Stimulated activated CD8-positive, alpha-beta memory T cell treated with anti-CD3 and anti-CD28 coated beads, Interleukin-4, amount 100 ng/mL, for 24 hours (primary cell): Measurements from ENCODE around the gene MDGA2.

Source experiments
- DNase-seq: peaks from one replicate; pipeline ENCODE4 v3.0.0-alpha.2; 2020; ENCODE audit warnings: low read depth

The MDGA2 gene

DNA sequence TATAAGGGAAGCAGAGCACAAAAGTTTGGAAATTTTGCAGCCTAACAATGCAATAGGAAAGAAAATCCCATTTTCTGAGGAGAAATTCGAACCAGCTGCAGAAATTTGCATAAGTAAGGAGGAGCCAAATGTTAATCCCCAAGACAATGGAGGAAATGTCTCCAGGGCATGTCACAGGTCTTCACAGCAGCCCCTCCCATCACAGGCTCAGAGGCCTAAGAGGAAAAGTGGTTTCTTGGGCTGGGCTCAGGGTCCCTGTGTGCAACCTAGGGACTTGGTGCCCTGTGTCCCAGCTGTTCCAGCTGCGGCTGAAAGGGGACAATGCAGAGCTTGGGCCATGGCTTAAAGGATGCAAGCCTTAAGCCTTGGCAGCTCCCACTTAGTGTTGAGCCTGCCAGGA lies 190.0 kb downstream of the MDGA2 start:
- no peak for DNase-seq

DNA sequence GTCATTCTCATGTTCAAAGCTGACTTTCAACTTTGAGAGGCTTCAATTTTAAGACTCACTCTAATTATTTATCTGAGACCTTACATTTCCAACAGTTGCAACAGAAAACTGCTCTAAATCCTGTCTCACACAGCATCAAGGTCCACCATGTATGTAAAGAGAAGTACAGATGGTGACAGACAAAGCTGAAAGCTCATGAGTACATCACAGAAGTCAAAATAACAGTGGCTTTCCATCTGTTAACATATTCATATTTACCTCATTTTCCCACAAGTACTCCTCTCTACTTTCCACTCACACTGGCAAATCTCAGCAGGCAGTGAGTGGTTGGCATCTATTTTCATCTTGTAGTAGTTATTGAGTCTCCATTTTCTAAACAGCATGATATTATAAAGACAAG lies 192.0 kb downstream of the MDGA2 start:
- no peak for DNase-seq

DNA sequence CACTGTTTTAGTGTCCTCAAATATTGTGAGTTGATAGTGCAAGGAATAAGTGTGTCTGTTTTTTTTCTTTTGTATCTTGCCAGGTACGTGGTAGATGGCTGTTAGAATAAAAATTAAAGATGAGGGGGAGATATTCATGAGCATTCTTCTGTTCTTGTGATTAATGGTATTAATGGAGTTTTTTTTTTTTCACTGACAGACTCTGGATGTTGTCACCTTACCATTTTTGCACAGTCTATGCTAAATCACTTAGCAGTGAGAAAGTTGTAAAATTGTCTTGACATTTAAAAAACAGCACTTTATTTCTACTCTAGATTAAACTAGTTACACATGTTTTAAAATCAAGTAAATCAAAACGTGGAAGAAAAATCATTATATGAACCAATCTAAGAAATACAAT lies 204.3 kb downstream of the MDGA2 start:
- no peak for DNase-seq

DNA sequence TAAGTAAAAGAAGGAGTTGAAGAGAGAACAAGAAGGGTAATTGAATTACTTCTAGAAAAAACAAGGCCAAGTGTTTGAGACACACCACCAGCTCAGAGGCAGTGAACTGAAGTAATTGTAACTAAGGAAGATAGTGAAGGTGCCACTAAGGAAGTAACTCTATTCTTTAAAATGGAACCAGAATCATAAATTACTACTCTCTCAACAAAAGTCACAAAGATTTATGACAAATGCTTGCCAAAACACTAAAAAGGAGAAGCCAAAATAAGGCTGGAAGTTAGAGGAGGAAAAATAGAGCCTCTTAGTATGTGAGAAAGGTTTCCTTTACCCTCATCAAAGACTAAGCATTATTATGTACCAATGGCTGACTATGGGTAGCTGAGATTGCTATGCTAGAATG lies 208.5 kb downstream of the MDGA2 start:
- no peak for DNase-seq

DNA sequence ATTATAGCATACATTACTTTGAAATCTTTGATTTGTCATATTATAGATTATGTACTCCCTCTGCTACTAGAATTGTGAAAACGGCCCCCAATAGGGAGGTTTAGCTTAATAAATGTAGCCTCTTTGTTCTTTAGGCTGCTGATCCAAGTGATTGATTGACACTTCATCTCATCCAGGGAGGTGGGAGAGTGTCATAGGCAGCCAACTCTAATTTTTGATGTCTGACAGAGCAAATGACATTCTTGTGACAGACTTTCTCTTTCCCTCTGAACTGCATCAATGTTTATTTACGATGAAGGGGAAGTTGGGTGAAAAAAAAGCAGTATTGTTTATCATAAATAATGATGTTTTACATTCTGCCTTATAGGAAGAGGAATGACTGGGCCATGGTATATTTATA lies 221.4 kb downstream of the MDGA2 start:
- DNase-seq: no peak

DNA sequence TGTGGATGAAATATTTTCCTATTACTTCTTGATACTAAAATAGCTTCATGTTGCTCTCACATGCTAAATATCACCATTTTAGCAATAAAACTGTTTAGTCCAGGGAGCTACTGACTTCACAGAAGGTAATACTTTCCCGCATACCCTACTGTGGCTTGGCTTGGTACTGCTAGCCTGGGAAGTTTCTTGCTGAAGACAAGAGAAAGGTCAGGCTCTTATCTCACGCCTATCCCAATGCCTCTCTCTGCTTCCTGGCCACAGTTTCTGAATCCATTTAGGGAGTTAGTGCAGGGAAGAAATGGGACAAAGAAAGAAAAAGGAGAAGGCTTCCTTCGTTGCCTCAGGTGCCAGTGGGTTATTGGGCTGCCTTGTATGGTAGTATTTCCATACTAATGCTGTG lies 228.3 kb downstream of the MDGA2 start:
- DNase-seq: no peak

DNA sequence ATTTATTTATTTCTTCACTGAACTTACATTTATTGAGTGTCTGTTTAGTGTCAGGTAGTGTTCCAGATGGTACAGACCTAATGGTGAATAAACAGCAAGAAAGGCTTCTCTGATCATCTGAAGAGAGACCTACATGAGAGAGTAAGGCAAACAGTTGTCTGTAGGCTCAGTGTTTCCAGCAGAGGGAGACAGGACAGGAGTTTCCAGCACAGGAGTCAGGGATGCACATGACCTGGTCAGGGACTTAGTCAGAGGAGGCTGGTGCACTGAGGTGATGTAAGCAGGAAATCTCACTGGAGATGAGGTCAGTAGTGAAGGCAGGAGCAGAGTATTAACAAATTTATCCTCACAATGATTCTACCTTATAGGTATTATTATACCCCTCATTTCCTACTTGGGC lies 233.2 kb downstream of the MDGA2 start:
- DNase-seq: no peak

DNA sequence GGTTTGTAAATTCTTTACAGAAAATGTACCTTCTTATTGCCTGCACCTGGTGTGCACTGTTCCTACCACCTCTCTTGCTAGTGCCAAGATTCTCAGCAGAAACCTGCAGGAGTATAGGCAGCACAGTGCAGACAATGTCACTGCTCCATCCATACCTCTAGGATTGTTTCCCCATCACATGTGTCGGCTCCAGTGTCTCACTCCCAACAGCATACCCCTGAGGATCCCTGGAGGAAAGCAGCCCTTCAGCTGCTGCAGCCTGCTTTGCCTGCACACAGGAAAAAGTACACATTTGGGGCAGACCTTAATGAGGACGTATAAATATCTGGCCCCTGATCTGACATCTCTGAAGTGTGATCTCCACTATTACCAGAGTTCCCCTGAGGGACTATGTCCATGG lies 235.5 kb downstream of the MDGA2 start:
- no peak for DNase-seq

DNA sequence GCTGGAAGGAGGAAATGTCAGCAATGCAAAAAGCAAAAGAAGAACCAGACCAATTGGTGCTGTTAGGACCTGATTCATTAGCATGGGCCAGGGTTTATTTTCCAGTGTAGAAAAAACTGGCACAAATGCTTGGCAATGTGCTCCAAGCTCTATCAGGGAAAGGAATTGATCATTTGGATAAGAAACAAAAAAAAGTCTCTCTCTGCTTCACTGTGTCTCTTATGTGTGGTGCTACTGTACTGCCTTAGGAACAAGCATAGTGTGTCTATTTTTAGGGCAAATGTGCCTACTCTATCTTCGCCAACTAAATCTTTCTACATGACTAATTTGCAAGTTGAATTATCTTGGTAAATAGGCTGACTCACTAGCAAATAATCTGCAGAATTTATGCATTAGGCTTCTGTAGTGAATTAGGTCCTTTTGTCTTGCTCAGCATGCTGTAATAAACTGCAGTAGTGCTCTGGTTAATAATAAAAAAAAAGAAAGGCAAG lies 236.7 kb downstream of the MDGA2 start:
- no peak for DNase-seq

DNA sequence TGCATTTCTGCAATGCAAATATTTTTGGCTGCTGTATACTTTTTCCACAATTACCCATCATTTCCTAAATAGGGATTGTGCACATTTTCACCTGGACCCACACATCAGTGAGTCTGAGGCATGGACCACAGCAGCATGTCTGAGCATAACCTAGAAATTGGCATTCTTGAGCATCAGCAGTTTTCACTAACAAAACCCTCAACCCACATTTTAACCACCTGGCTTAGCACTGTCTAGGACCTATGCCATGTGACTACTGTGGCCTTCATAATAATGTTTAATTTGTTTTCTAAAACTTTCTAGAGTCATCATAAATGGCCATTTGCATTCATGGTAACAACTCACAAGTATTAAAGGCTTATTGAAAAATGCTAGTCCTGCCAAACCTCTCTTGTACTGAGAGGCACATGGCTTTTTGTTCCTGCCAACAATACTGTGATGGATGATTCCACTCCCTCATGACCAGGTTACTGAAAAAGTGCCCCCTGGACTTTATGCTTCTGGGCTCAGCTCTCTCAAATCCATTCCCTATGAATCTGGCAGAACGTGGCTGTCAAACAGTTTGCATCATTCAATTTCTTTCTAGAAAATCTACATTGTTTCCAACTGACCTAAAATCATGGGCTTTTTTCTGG lies 240.0 kb downstream of the MDGA2 start:
- no peak for DNase-seq

DNA sequence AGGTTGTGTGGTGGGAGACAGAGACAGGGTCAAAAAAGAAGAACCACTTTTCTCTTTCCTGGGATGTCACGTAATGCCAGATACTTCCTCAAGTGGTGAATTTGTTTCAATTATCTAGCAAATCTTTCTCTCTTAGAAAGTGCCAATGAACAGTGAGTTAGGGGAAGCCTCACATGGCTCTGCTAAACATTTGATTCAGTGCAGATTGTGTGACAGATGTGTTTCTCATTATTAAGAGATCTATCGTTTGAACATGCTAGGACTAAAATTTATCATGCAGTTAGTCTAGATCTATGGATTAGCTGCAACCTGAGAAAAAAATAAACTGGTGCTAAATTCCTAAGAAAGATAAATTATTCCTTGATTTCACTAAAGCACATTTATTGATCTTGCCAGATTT lies 247.8 kb downstream of the MDGA2 start:
- DNase-seq: no peak

DNA sequence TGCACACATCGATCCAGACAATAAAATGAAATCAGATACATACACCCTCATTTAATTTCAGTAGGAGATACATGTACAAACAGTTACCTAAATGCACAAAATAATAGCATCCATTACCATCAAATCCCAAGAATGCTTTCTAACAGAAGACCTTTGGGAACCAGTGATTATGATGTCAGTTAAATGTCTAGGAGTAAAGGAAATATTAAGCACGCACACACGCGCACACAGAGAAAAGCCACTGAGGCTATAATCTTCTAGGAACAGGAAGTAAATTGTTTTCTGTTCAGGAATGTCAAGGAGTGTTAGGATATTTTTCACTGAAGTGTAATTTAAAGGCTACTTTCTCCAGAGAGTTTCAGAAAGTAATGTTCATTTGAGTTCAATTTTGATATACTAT lies 250.1 kb downstream of the MDGA2 start:
- DNase-seq: no peak

DNA sequence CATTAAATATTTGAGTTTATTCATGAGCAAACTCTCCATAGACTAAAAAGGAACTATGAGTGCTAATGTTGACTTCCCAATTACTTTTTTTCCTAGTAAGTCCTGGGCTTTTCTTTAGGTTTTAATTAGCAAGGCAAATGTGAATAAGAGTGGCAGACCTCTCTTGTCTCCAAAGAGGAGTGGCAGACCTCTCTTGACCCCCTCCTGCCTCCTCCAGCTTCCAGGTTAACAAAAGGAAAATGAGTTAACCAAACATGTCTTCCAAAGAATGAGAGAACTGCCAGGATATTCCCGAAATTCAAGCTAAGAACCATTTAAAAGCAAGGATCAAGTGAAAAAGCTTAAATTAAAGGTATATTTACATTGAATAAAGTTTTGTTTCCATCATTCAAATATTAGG lies 253.2 kb downstream of the MDGA2 start:
- DNase-seq: no peak

DNA sequence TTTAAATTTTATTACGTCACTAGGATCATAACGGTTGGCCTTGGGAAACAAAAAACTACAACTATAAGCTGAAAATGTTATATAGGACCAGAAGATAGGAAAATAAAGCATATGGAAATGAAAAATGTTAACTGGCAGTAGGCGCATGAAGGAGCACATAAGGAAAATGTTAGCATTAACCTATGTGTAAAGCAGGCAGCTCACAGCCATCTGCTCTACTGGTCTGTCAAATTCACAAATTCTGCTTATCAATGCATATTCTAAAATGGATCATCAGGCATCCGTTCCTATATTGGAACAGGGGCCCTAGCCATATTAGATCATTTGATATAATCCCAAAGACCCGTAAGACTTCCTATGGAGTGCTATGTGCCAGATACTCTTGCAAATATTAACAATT lies 263.9 kb downstream of the MDGA2 start:
- no peak for DNase-seq

DNA sequence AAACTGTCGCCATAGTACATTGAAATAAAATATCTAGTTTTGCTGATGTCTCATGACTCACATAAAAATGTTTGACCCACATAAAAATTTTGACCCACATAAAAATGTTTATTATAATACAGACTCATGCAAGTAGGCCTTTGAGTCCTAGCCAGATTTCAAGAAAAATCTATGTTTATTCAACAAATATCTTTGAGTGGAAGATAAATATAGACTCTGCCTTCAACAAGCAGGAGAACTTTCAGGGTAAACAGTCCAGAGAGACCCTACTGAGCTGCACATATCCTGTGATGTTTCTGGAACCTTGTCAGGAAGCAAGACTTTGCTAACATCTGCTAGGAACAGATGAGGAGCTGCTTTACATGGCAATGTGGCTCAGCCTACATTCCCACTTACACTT lies 283.1 kb downstream of the MDGA2 start:
- DNase-seq: no peak

DNA sequence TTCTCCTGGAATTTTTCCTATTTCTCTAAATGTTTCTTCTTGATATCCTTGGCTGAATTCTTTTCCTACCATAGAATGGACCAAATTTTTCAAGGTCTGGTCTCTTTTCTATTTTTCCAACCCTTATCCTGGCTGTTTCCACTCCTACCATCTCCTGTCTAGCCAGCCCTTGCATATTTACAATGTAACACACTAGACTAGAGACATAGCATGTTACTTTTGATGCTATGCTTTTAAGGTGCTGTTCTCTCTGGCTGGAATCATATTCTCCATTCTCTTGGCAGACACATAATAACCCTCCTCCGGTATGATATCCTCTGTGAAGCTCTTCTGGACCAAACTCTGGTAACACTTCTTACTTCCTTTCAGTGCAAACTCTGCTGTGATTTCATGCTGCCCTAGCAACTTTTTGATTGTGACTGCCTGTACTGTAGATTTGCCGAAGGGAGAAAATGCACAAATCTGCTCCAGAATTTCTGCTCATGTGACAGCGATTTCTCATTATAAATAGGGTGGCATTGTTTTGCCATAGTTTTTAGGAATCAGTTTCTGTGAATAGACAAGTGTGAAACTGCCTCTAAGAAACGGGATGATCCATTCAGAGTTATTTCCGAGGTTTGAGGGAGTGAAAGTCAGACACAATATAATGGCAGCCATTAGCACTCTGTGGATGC lies 284.4 kb downstream of the MDGA2 start:
- no peak for DNase-seq

DNA sequence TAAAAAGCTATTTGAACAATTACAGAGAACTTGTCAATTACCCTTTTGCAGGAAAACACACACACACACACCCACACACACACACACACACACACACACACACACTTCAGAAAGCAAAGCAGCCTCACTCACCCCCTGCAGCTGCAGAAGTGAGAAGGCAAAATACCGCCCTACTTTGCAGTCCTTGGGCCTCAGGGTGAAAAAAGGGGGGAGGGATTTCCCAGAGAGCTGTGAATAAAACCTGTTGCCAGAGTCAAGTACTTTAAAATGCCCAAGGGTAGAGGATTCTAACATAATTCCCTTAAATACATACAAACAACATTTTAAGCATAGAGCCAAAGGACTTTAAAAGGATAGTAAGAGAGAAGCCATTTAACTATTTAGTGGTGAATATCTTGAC lies 285.9 kb downstream of the MDGA2 start:
- no peak for DNase-seq

DNA sequence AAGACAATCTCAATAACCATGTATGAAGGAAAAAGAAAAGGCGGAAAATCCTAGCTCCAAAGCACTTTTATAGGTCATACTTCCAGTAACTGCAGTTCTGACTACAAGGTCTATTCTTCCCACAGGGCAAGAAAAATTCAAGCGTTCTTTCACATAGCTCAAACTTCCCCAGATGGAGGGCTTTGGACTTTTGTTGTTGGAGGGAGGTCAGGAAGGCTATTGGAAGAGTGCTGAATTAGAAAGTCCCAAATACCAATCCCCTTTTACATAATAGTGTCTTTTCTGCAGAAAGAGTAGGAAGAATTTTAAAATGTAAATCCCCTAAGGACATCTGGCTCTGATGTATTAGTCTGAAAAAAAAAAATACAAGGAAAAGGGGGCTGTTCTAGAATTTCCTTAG lies 309.4 kb downstream of the MDGA2 start:
- no peak for DNase-seq

DNA sequence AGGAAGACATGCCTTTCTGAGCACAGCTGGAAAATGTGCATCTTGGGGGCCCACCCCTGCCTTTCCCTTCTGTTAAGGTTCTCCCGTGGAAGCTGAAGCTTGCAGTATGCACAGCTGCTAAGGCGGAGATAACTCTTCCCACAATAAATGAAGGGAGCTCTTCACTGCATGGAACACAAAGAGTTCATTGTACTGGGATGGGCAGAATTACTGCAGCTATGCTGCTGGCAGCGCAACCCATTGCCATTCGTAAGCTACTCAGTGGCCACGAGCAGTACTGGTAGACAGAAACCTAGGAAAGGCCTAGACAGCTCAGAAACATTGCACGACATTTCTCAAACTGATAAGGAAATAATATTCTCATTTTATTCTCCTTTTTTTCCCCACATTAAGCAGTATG lies 310.2 kb downstream of the MDGA2 start:
- no peak for DNase-seq

DNA sequence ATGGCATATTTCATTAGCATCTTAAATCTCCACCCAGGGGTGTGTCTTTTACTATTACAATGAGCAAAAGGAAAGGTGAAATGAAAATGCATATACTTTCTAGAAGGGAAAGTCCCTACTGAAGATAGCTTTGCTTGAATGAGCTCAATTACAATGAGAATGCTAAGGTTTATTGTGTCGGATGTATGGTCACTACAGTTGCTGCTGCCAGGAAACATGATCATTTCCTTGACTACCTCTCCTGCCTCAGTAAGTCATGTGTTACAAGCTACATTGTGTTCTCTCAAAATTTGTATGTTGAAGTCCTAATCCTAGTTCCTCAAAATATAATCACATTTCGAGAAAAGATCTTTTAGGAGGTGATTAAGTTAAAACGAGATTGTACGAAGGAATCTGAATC lies 322.2 kb downstream of the MDGA2 start:
- no peak for DNase-seq

DNA sequence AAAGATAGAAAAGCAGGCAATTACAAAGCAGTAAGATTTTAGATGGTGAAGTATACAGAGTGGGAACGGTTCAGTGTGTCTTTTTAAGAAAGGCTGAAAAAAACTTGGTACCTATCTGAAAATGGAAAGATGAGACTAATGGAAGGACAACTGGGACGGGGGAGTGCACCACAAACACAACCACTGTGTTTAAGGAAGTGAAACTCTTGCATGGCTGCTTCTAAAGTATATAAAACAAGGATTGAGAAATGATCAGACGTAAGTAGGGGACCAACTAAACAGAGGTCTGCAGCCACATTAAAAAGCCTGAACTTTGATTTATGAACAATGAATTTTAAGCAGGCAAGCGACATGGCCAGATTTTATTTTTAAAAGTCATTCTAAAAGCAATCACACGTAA lies 328.6 kb downstream of the MDGA2 start:
- no peak for DNase-seq

DNA sequence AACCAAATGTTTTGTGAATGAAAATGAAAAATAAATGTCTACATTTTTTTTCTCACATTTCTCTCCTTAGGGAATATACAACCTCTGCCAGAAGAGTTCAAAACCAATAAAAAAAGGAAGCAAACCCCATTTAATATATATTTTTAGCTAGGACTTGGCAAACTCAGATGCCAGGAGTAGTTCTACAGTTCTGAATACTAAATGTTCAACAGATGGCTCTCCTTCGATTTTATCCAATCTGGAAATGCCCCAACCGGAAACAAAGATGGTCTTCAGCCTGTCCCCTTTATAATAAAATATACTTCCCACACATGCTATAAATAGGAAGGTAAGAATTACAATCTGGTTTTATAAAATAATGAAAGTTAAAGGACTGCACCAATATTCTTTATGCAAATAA lies 330.4 kb downstream of the MDGA2 start:
- no peak for DNase-seq

DNA sequence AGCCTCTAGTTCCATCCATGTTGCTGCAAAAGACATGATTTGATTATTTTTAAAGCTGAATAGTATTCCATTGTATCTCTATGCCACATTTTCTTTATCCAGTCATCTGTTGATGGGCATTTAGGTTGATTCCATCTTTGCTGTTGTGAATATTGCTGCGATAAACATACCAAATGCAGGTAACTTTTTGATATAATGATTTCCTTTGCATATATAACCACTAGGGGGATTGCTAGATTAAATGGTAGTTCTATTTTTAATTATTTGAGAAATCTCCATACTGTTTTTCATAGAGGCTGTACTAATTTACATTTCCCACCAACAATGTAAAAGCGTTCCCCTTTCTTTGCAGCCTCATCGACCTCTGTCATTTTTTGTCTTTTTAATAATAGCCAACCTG lies 342.5 kb downstream of the MDGA2 start:
- DNase-seq: no peak

DNA sequence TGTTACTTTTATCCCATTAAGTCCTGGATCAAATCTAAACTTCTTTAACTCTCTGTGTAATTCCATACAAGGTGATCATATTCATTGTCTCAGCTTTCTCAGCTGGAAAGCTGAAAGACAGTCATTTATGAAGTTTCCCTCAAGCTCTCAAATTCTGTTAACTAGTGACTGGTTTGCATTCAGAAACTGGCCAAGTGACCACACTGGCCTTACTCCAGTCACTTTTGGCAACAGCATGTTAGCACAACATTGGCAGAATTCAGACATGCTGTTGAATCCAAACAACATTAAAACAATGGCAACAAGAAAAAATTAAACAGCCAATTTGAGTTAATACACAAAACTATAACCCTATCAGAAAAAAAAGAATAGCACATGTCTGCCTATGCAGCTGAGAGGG lies 343.3 kb downstream of the MDGA2 start:
- DNase-seq: no peak
